Suprapubic skin (tissue), 3 donors: ENCODE measurements around the gene MAP7.

Experiments used
- POLR2A ChIP-seq, 2 donors: fragments of 450-650 bp; IDR thresholded peaks; one replicate each; pipeline ENCODE4 v1.6.1; 2017; ENCODE audit warnings: antibody characterized with exemption in 2 of 2, mild to moderate bottlenecking in 2 of 2, moderate library complexity in 2 of 2
- TF ChIP-seq, protein P1 (sequence below), 2 donors: fragments of 200-600 bp in 1 of 2; fragments of 450-650 bp in 1 of 2; sonication (generic) in 1 of 2; IDR thresholded peaks; one replicate each; pipeline ENCODE4 v1.5.1; 2016 to 2019; ENCODE audit warnings: antibody characterized with exemption in 2 of 2, mild to moderate bottlenecking in 1 of 2, moderate library complexity in 1 of 2

DNA sequence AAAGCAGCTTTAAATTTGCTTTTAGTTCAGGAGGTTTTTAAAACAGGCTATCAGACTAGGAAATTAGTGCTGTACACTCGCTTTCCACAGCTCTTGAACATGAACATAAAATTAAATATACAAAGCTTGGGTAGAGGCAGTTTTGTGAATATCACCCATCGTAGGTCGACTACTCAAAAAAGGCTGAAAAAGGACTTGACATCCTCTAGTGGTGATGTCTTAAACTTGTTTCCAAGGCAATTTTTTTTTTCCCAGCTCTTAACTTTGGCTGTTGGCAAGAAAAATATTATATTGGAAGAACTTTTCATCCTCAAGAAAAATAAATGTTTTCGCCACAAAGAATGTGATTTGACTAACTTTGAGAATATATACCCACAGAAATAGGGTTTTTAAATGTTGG lies 2.9 kb downstream of the MAP7 start:
- TF ChIP-seq, protein P1, sequence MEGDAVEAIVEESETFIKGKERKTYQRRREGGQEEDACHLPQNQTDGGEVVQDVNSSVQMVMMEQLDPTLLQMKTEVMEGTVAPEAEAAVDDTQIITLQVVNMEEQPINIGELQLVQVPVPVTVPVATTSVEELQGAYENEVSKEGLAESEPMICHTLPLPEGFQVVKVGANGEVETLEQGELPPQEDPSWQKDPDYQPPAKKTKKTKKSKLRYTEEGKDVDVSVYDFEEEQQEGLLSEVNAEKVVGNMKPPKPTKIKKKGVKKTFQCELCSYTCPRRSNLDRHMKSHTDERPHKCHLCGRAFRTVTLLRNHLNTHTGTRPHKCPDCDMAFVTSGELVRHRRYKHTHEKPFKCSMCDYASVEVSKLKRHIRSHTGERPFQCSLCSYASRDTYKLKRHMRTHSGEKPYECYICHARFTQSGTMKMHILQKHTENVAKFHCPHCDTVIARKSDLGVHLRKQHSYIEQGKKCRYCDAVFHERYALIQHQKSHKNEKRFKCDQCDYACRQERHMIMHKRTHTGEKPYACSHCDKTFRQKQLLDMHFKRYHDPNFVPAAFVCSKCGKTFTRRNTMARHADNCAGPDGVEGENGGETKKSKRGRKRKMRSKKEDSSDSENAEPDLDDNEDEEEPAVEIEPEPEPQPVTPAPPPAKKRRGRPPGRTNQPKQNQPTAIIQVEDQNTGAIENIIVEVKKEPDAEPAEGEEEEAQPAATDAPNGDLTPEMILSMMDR (IDR thresholded peaks at IDR 0.05) = peak; percentile 33 to 46
- no peak for TF ChIP-seq POLR2A (IDR thresholded peaks at IDR 0.05)
